ENCODE results near the gene KLRC4.
"Not testable (repeated sequence)": the region's sequence is repeated elsewhere in the genome, so short reads cannot be mapped to it uniquely, and the experiment has no call there.

Gene KLRC4

GRCh38 chr12:10409392-10409791 is at the start of gene KLRC4:
KLRC4 (minus strand) TSS chr12:10409757; CDS start chr12:10409575, 182 bp downstream.
- DNase-seq (ENCODE audit: low read depth) = peak; percentile 42

- DNase-seq (ENCODE audit: low read depth) = no peak
Observed at GRCh38 chr12:10457760-10458159, 48.2 kb upstream of the KLRC4 start.

- DNase-seq (ENCODE audit: low read depth) = no peak
Observed at GRCh38 chr12:10456856-10457255, 47.3 kb upstream of the KLRC4 start.

- DNase-seq (ENCODE audit: low read depth) = no peak
Observed at GRCh38 chr12:10455766-10456165, 46.2 kb upstream of the KLRC4 start.

- DNase-seq (ENCODE audit: low read depth) = no peak
Observed at GRCh38 chr12:10454531-10454930, 45.0 kb upstream of the KLRC4 start.

GRCh38 chr12:10453156-10453555 is 43.6 kb upstream of the KLRC4 start, which contains the start of gene KLRC1:
KLRC1 (minus strand) TSS chr12:10453377; CDS start chr12:10451156, 2,221 bp downstream.
- DNase-seq (ENCODE audit: low read depth) = no peak

- no peak for DNase-seq (ENCODE audit: low read depth)
Observed at GRCh38 chr12:10448236-10448635, 38.7 kb upstream of the KLRC4 start.

GRCh38 chr12:10446052-10446451 is 36.5 kb upstream of the KLRC4 start:
- not testable (repeated sequence) for DNase-seq (ENCODE audit: low read depth)

GRCh38 chr12:10441144-10441543 is 31.6 kb upstream of the KLRC4 start:
- DNase-seq (ENCODE audit: low read depth) = not testable (repeated sequence)

- DNase-seq (ENCODE audit: low read depth) = not testable (repeated sequence)
Observed at GRCh38 chr12:10439608-10440274, 30.2 kb upstream of the KLRC4 start.

- not testable (repeated sequence) for DNase-seq (ENCODE audit: low read depth)
Observed at GRCh38 chr12:10437601-10438000, 28.0 kb upstream of the KLRC4 start.

- peak; percentile 37 for DNase-seq (ENCODE audit: low read depth)
Observed at GRCh38 chr12:10435816-10436215, 26.3 kb upstream of the KLRC4 start, which contains the start of gene KLRC2. KLRC2 (minus strand) TSS chr12:10436010; CDS start chr12:10435986, 24 bp downstream.

GRCh38 chr12:10430623-10431022 is 21.1 kb upstream of the KLRC4 start:
- DNase-seq (ENCODE audit: low read depth) = peak; percentile 57

GRCh38 chr12:10425938-10426337 is 16.4 kb upstream of the KLRC4 start:
- not testable (repeated sequence) for DNase-seq (ENCODE audit: low read depth)

GRCh38 chr12:10424260-10424899 is 14.8 kb upstream of the KLRC4 start:
- DNase-seq (ENCODE audit: low read depth) = not testable (repeated sequence)

GRCh38 chr12:10422159-10422558 is 12.6 kb upstream of the KLRC4 start:
- not testable (repeated sequence) for DNase-seq (ENCODE audit: low read depth)

GRCh38 chr12:10420334-10420733 is 10.8 kb upstream of the KLRC4 start, which contains the start of gene KLRC3:
KLRC3 (minus strand) TSS chr12:10420595; CDS start chr12:10420550, 45 bp downstream.
- not testable (repeated sequence) for DNase-seq (ENCODE audit: low read depth)

- no peak for DNase-seq (ENCODE audit: low read depth)
Observed at GRCh38 chr12:10408842-10409241, 715 bp downstream of the KLRC4 start.

GRCh38 chr12:10406725-10407124 is 2.8 kb downstream of the KLRC4 start:
- no peak for DNase-seq (ENCODE audit: low read depth)

- DNase-seq (ENCODE audit: low read depth) = no peak
Observed at GRCh38 chr12:10405294-10405693, 4.3 kb downstream of the KLRC4 start.

- DNase-seq (ENCODE audit: low read depth) = no peak
Observed at GRCh38 chr12:10404798-10405197, 4.8 kb downstream of the KLRC4 start.

- DNase-seq (ENCODE audit: low read depth) = no peak
Observed at GRCh38 chr12:10400829-10401228, 8.7 kb downstream of the KLRC4 start.

GRCh38 chr12:10398168-10398567 is 11.4 kb downstream of the KLRC4 start:
- no peak for DNase-seq (ENCODE audit: low read depth)
